Inferior parietal cortex (tissue), 1 donor: ENCODE results near the gene SLC6A1.

ENCODE experiments used
- DNase-seq: peaks from one replicate; pipeline ENCODE4 v3.0.0-alpha.2; 2016; ENCODE audit errors: extremely low spot score

SLC6A1 gene

DNA sequence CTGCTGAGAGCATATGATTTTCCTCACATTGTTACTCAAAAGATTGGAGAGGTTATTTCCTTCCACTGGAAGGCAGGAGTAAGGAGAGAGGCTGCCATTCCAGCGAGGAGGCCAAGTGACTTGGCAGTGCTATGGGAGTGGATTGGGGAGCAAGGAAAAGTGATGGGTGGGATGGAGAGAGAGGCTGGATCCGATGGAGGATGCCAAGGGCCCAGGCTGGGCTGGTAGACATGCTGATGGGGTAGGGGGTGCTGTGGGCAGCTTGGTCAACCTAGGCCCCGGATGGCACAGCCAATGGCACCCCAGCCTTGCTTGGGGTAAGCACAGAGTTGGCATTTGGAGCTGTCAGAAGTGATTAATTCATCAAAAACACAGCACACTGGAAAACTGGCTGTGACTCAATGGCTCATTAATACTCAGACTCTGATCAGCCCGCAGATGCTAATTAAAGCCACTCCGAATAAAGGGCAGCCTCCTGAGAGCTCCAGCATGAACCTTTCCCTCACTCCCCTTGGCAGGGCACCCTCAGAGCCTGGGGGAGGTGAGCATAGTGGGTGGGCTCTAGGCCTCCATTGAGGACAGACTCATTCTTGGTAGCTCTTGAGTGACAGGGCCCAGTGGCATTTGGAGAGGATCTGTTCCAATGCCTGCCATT, 22.1 kb upstream of the SLC6A1 start:
- no peak for DNase-seq

DNA sequence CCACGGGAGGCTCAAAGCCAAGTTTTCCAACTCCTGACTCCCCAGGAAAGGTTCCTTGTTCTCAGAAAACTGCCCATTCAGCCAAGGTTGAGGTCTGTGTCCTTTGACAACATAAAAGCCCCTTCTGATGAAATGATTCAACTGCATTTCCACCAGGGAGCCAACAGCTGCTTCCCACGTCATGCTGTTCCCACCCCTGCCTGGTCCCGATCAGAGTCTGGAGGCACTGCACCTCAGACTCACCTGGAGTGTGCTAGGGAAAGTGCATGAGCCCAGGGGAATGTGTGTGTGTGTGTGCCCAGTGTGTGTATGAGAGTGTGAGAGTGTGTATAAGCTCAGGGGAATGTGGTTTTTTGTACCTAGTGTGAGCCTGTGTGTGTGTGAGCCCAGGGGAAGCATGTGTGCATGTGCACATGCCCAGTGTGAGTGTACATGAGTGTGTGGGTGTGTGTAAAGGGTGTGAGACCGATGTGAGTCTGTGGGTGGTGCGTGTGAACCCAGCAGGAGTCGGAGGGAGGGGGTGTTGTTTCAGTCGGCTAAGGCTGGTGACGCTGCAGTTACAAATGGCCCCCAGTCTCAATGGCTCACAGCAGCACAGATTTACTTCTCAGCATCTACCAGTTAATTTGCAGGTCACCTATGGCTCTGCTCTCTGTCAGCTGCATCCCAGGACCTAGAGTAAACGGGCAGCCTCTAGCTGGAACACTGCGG, 20.3 kb upstream of the SLC6A1 start:
- no peak for DNase-seq

DNA sequence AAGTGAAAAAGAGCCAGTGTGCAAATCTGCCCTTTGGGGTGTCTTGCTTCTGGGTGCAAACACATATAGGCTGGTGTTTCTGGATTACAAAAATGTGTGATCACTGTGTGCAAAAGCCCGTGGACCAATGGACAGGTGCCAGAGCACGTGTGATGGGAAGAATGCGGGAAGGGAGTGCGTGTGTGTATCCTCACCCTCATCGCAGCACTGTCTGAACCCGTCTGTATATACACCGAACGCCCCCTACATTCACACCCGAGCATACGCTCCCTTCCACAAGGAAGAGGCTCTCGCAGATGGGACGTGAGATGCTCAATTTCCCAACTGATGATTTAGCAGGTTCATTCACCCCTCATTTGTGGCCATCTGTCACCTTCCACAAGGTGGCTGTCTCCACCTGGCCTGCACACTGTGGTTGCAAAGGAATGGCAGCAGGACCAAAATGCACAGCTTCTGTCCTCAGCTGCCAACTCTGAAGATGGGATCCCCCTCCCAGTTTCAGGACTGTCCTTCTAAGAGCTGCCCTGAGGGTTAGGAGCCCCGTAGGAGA, 19.4 kb upstream of the SLC6A1 start:
- DNase-seq, result no peak

DNA sequence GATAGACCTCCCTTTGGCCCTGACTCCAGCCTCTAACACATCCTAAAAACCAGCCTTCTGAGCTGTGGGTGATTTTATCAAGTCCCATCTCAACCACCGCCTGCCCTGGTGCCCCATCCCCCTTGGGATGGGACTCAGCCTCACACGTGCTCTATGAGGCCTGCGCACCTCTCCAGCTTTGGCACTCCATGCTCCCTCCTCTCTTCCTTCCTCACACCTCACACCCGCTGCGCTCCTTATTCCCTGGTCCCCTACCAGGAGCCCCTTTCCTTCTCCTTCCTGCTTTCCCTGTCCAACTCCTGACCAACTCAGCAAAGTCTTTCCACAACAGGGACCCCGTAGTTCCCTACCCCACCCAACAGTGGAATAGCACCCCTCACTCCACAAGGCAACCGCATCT, 18.4 kb upstream of the SLC6A1 start:
- no peak for DNase-seq

DNA sequence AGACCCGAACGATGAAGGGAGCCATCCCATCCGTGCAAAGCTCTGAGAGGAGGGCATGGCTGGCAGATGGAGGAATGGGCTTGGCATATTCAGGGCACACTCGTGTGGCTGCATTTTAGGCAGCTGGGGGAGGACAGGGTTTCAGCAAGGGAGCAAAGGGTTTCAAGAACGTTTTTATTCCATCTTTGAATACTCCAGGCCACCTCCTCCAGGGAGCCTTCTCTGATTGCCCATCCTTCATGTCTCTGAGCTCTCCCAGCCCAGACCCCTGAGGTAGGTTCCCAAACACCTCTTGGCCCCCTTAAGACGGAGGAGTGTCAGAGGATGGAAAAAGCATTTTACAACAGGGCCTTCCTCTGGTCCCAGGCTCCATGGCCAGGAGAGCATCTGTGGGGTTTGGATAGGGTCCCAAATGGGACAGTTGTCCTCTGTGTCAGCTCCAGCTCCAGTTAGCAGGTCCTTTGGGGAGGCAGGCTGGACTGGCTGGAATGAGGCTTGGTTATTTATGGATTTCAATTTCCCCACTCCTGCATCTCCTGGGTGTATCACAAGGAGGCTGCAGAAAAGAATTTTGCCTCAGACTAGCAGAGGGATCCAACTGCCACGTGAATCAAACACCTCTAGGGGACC, 17.7 kb upstream of the SLC6A1 start:
- no peak for DNase-seq

DNA sequence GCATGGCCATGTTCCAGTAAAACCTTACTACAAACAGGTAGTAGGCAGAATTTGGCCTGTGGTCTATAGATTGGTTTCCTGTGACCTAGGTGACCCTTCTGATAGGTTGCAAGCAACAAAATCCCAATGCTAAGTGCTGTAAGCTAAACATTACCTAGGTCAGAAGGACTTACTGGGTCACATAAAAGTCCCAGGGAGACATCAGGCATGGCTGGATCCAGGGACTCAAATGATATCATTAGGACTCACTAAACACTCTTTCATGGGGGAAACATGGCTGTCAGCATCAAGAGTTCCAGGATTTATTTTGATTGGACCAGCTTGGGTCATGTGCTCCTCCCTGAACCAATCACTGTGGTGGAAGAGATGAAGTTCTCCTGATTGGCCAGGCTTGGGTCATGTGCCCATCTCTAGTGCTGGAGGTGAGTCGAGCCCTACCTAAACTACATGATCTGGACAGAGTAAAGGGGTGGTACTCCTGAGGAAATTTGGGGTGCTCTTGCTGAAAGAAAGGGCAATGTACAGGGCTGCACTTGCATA, 16.8 kb upstream of the SLC6A1 start:
- no peak for DNase-seq

DNA sequence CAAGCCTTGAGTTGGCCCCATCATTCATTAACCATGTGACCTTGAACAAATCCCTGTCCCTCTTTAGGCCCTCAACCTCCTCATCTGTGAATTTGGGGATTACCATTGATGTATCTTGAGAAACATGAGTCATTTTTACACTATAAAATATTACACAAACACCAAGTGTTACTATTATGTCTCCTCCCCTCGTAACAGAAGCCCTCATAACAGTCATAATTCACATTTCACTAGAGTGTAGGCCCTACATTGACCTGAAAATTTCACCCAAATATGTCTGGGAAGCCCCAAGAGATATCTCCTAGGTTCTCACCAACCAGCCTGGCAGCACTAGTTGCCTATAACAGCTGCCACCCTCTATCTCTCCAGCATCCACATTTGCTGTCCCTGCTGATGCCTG, 15.8 kb upstream of the SLC6A1 start:
- DNase-seq, result no peak

DNA sequence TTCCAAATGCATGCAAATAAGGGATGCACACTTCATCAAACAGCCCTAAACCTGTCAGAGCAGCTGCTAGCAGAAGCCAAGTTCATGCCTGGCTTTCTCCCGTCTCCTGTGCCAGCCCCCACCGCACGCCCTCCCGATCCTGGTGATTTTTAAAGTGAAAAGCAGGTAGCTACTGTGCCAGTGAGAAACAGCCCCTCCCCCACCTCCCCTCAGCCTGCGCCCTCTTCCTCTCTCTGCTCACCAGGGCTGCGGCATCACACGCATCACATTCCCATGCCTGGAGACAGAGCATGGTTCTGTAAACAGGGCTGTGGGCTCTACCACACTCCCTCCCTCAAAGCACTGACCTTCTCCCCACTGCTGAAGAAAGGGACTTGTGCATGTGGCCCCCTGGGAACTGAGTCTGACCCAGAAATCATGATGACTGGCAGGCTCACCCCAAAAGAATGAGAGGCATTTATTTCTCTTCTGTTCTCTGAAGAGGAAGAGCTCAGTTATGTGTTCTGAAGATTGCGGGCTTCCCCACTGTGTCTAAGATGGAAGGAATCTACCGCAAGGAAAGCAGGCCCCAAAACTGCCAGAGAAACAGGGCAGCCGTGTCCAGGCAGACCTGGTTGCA, 14.5 kb upstream of the SLC6A1 start:
- DNase-seq, result no peak

DNA sequence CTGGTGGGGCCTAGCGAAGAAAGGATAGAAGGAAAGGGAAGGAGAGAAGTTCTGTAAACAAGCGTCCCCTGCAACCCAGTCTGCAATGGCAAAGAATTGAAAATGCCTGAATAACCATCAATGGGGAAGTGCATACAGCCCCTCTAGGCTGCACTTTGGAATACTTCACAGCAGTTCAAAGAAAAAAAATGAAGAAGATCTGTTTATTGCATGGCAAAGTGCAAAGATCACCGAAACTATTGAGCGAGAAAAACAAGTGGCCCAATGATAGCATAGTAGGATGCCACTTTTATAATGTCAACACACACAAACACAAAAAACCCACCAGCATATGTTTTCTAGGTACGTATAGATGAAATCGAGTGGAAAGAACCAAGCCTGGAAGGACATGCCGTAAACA, 13.6 kb upstream of the SLC6A1 start:
- DNase-seq, result no peak

DNA sequence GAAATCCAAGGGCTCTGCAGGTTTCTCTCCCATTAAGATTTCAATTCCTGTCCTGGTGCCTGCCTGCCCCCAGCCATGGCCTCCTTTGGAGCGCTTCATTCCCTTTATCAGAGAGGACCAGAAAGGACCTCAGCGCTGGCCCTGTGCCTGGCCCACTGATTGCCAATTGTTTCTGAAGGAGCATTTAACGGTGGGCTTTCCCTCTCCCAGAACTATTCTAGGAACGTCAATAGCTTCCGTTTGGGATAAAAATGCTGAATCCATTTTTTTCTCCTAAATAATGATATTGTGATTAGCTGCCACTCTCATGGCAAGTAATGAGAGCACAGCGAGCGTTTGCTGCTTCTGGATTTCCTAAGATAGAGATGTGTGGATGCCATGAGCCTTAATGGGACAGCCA, 12.2 kb upstream of the SLC6A1 start:
- no peak for DNase-seq

DNA sequence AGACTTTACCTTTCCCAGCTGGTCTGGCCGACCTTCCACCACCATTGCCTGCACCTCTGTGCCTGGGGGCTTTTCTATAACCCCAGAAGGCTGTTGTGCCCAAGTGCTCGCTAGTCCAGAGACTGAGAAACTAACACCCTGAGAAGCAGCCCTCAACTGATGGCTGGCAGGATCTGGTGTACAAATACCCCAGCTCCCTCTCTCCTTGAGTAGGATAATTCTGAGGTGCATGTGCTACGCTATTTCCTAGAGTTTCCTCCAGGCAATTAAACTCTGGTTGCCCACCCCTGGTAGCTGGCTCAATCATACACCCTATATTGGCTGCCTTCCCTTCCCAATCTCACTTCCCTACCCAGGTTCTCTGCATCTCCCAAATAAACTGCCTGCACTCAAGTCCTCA, 11.5 kb upstream of the SLC6A1 start:
- no peak for DNase-seq

DNA sequence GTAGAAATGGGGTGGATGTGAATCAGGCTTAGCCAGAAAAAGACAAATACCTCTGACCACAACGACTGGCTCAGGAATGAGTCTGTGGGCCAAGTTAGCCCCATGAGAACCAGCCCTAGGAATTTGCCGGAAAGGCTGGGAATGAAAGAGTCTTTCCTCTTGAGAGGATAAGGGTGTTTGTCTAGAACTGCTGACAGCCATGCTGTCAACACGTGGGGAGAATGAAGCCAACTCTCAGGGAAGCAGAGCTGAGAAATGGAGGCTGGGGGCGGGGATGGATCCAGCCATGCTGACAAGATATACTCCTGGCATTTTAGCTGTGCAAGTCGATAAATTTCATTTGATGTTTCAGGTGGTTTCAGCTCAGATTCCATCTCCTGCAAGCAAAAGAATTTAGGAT, 10.6 kb upstream of the SLC6A1 start:
- DNase-seq, result no peak

DNA sequence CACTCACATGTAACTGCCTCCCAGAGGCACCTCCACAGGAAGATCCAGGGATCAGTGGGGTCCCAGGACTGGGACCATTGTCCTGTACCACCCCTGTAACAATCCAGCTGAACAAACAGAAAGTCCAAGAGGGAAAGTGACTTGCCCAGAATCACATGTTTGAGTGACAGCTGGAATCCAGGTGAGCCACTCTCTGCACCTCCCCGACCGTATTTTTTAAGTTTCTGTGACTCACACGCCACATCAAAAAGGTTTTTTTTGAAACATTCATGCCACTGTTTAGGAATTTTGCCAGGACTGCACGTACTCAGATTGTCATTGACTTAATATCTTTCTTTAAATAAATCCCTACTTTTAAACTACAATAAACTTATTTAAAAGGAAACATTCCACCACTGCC, 9.8 kb upstream of the SLC6A1 start:
- DNase-seq, result no peak

DNA sequence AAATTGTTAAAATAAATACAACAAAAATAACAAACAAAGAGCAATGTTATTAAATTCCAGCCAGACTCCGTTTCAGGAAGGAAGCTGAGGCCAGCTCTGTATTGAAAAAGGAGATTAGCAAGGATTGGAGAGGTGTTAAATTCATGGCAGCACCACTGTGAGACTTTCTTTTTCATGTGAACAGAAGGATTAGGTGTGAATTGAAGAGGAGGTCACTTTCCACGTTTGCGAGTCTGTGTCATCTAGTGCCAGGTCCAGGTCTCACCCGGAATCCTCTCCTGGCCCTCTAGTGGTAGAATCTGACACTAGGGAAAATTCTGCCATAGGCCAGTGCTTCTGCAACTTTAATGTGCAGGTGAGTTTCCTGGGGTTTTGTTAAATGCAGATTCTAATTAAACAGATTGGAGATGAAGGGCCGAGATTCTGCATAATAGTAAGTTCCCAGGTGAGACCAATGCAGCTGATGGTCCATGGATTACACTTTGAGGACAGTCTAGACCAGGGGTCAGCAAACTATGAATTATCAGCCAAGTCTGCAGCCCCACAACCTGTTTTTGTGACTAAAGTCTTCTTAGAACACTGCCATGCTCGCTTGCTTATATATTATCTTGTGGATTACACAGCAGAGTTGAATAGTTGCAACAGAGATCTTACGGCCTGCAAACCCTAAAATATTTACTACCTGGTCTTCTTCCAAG, 9.2 kb upstream of the SLC6A1 start:
- peak; percentile 83 for DNase-seq

DNA sequence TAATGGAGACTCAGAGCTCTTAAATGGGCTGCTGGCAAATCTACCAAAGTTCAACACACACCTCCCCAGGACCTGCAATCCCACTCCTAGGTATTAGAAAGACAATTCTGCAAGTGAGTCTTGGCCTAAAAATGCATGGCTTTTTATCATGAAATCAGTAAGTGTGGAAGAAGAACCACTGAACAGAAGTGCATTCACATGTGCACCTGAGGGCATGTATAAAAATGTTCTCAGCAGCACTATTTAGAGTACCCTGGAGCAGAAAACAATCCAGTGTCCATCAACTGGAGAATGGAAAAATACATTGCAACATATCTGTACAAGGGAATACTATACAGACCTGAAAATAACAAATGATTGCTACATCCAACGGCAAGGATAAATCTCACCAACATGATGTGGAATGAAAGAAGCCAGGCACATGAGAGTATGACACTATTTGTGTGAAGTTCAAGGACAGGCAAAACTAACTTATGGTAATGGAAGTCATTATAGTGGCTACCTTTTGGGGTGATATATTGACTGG, 8.1 kb upstream of the SLC6A1 start:
- no peak for DNase-seq

DNA sequence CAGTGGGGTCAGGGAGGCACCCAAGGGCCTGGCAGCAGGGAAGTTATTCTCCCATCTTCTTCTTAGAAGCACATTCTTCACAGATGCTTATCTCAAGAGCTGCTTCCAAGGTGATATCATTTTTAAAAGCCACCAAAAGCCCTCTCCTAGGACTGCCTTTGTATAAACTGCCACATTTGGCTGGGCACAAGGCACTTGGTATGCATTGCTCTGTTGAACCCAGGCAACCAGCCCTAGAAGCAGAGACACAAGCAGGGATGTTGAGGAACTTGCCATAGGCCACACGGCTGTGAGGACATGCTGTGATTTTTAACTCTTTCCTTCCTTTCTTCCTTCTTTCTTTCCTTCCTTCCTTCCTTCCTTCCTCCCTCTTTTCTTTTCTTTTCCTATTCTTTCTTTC, 7.4 kb upstream of the SLC6A1 start:
- no peak for DNase-seq

DNA sequence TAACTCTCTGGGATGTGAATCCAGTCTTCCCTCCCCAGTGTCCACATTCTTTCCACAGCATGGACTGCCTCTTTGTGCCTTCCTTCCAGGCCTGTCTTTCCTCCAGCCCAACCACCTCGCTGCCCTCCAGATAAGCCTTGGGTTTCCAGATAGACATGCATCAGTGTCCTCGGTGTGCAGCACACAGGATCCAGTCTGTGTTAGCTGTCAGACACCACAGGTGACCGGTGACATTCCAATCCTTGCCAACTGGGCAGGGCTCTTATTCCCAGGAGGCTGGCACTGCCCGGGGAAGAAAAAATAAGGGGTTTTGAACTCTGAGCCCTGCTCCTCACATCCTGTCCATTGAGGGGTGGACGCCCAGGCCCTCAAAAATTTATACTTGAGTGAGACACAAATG, 6.0 kb upstream of the SLC6A1 start:
- no peak for DNase-seq

DNA sequence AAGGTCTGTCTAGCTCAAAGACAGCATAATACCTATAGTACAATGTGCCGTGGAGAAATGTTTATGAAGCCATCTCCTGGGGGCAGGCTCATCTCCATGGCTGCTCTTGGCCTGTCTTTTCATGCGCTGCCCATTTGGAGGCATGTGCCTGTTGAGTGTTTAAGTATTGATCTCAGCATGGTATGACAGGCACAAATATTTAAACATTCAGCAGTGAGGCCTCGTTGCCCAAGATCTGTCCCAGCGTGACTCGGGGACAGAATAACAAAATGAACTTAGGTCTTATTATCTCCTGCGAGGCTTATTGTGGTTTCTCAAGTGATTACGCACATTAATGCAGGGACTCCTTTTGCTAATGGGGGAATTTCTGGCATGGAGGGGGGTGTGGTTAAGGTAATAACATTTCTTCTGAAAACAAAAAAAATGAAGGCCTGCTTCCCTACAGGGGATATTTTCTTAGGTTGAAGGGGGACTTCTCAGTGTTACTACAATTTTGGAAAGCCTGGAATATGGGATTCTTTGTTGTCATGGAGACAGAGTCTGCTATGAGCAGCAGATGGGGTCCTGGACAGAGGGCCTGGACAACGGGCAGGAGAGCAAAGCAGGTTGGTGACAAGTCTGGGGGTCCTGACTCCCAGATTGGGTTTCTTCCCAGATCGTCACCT, 4.4 kb upstream of the SLC6A1 start:
- DNase-seq, result no peak

DNA sequence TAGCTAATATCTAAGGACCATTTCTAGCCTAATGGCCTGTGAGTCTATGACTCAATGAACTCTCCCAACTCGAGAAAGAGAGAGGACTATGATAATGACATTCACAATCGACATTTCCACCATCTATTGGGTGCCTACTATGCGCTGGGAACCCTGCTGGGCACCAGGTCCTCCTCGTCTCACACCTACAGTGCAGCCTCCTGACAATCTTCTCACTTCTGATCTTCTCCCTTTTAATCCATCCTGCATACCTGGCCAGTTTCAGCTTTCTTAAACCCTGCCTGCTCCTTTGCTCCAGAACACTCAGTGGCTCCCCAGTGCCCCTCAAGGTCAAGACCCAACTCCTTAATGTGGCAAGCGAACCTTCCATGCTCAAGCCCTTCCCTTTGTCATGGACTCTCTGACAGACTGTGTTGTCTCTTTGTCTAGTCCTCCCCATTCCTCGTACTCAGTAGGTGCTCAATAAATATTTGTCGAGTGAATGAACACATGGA, 3.5 kb upstream of the SLC6A1 start:
- no peak for DNase-seq

DNA sequence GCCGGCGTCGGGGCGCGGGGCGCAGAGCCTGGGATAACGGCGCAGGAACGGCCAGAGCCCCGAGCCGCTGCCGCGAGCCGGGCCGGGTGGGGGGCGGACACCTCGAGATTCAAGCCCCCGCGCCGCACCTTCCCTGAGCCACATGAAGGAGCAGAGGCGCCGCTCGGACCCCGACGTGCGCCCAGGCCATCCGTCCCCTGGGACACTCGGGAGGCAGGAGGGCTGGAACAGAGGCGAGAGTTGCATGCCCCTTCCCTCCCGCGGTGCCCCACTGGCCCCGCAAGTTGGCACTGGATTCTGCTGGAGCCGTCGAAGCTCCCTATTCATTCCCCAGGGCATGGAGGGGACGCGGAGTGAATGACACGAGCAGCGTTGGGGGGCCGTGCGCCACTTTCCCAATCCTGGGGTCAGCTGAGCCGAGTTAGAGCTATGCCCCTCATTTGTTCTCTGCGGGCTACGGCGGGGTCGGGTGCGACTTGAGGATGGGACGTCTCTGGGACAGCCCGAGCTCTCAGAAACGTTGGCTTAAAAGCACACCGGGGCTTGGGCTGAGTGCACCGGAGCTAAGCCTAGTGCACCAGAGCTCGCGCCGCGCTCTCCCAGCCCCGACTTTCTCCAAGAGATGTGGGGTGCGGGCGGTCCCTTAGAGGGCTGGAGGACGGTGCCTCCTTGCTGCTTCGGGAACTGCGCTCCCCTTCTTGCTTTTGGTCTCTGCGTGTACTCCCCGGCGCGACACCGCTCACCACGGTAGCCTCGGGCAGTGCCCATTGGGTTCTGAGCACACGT, 588 bp downstream of the SLC6A1 start:
- no peak for DNase-seq
